ENCODE data around the gene ACADS. TPM values are rescaled to one million over a fixed set of nuclear protein-coding genes. Genes with fewer than 3 reads are reported as not detected.

ACADS gene
- total RNA-seq, 1 donor from 2014 or later: 113 TPM

DNA sequence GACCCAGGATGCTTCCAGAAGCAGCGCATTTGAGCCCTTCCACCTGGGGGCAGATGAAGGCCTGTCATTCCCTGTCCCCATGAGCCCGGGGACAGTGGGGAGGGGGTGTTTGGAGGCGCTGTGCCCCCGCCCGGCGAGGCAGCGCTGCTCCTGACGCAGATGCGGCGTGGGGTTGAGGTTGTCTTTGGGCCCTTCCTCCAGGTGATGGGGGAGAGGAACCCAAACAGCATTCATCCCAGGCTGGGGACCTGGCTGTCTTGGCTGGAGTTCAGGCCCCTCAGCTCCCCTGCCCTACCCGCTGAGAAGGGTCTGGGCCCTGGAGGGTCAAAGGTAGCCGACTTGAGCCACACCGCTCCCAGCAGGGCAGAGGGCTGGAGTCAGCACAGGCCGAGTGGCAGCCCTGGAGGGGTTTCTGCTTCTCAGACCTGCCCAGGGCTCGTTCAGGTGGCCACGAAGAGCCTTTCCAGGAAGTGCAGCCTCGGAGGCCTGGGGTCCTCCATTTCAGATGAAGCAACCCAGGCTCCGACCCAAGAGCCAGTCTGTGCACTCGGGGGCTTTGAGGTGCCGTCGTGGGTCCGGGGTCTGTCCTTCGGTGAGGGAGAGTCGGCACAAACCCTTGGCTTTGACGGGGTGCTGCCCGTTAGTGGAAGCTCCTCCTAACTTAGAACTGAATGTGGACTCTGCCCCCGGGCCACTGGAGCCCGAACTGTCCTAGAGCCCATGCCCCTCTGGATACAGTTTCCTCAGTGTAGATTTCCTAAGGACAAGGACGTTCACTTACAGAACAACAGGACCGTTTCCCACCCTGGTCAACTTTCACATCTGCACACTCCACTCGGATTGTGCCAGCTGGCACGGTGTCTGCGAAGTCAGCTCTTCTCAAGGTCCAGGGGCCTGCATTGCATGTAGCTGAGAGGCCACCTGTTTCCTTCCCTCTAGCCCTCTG lies 16.1 kb downstream of the ACADS start:
- ATAC-seq (ENCODE audit: poor library complexity) (peak; percentile 57), DNase-seq (peak; percentile 62)
- intact Hi-C loops (cut with DNase I): no loop called here

DNA sequence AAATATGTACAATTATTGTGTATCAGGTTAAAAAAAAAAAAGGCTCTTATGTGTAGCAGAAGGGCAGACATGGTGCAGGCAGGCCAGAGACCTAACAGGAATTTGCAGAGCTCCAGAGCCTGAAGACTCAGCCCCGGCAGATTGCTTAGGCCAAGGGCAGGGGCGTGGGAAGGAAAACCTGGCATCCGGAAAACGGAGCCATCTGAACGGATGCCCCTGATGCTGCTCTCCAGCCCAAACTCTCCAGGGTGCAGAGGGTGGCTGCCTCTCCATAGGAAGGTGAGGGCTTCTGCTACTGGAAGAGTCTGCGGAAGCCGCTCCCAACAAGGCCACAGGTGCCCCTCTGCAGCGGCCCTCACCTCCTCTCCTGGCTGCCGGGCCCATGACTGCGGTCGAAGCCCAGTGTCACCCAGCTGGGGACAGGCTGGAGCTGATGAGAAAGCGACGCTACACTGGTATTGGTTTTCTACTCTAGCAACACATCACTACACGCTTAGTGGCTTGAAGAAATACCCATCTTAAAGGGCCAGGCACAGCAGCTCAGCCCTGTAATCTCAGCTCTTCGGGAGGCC lies 19.4 kb downstream of the ACADS start:
- intact Hi-C loops (cut with DNase I): no loop called here
- no peak for DNase-seq
- ATAC-seq (ENCODE audit: poor library complexity): no peak

DNA sequence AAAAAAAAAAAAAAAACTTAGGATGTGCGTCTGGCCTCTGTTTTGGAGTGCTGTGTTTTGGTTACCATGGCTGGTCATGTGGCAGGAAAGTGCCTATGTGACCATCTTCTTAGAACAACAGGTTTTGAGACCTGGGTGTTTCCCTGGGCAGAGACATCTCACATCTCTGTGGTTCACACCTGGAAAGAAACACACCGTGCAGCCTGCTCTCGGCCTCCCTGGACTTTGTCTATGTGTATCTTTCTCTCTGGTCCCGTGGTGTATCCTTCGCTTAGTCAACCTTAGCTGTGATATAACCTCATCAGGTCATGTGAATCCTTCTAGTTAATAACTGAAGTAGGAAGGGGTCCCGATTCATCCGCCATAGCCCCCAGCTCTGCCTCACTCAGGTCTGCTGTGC lies 22.6 kb downstream of the ACADS start:
- DNase-seq: no peak
- intact Hi-C loops (cut with DNase I): no loop called here
- no peak for ATAC-seq (ENCODE audit: poor library complexity)

GRCh38 chr12:120749256-120749655 lies 23.6 kb downstream of the ACADS start:
- ATAC-seq (ENCODE audit: poor library complexity): no peak
- DNase-seq: no peak
- intact Hi-C loops (cut with DNase I): no loop called here

- DNase-seq: no peak
- no peak for ATAC-seq (ENCODE audit: poor library complexity)
- intact Hi-C loops (cut with DNase I): no loop called here
Measured at GRCh38 chr12:120750806-120751205, 25.2 kb downstream of the ACADS start.

DNA sequence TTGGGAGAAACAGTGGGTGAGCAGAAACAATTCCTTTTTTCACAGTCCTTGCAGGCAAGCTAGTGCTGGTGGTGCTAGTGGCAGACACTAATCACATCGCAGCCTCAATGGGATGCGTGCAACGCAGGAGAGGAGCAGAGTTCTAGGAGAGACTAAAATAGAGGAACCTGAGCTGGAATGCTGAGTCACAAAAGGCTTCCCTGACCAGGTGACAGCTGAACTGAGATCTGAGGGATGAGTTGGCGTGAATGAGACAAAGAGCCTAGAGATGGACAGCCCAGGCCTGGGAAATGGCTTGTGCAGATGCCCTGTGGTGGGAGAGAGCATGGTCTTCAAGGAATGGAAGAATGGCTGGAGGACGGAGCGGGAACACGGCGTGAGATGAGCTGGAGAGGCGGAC lies 25.8 kb downstream of the ACADS start:
- intact Hi-C loops (cut with DNase I): no loop called here
- DNase-seq: no peak
- ATAC-seq (ENCODE audit: poor library complexity): no peak

GRCh38 chr12:120754792-120755191 lies 29.2 kb downstream of the ACADS start:
- no peak for ATAC-seq (ENCODE audit: poor library complexity)
- intact Hi-C loops (cut with DNase I): no loop called here
- no peak for DNase-seq

GRCh38 chr12:120755269-120755668 lies 29.6 kb downstream of the ACADS start:
- ATAC-seq (ENCODE audit: poor library complexity): no peak
- intact Hi-C loops (cut with DNase I): no loop called here
- DNase-seq: no peak

GRCh38 chr12:120757226-120757742 lies 31.7 kb downstream of the ACADS start:
- intact Hi-C loops (cut with DNase I): no loop called here
- DNase-seq (no peak), ATAC-seq (ENCODE audit: poor library complexity) (no peak)

DNA sequence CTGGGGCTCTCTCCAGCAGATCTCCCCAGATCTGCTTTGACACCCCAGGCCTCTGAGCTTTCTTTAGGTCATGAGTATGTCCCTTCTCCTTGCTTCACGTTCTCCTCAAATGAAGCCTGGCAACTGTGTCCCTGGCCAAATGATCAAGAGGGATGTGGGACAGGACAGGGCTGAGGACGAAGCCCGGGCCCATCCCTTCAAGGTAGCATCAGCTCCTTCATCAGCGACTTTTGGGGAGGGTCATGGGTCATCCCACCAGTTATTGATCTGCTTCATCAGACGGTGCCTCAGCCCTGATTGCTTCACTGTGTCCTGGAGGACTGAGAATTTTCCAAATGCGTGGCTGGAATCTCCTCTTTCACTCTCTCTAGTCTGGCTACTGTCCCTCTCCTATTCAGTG lies 32.3 kb downstream of the ACADS start:
- ATAC-seq (ENCODE audit: poor library complexity) (no peak), DNase-seq (no peak)
- intact Hi-C loops (cut with DNase I): no loop called here

- ATAC-seq (ENCODE audit: poor library complexity): no peak
- no peak for DNase-seq
- intact Hi-C loops (cut with DNase I): no loop called here
Measured at GRCh38 chr12:120758798-120759590, 33.4 kb downstream of the ACADS start.

- ATAC-seq (ENCODE audit: poor library complexity): no peak
- DNase-seq: no peak
- intact Hi-C loops (cut with DNase I): loop anchor here (10.0 kb wide), 1 partner anchor 145 kb away; the partner anchor contains the start of gene SPPL3
Measured at GRCh38 chr12:120759591-120760348, 34.1 kb downstream of the ACADS start.

DNA sequence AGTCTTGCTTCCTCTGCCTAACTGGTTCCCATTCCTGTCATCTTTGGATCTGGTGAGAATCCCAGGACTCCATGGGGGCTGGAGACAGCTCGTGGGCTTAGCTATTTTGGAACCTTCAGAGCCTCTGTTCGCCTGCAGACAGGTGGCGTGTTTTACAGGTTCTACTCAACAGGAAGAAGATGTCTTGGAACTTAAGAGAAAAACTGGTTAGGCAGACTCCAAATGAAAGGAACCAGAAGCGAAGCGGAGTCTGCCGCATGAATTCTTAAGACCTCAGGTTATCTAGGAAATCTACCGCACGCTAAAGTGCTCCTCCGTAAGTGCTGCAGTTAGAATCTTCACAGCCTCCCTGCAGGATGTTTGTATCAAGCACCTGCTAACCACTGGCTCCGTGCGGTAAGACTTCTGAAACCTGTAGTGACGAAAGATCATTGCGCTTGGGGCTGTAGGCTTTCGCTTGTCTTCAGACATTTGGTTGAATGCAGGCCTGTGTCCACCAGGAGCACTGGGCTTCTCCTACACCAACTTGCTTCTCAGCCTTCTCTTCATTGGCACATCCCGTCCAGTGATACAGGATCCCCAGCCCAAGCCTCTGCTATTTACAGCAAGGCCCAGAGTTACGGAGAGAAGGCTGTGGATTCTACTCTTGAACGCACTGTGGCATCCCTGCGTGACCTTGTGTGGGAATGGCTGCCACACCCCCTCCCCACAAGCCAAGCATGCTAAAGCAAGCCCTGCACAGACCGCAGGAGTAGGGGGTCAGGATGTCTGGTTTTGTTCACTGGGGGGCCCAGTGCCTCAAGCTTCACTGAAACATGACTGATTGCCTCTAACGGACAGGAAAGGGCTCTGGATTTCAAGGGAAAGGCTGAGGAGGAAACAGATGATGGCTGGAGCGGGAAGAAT lies 35.0 kb downstream of the ACADS start:
- ATAC-seq (ENCODE audit: poor library complexity): no peak
- no peak for DNase-seq
- intact Hi-C loops (cut with DNase I): loop anchor here (10.0 kb wide), 1 partner anchor 144 kb away; the partner anchor contains the start of gene SPPL3

- ATAC-seq (ENCODE audit: poor library complexity): peak; percentile 80
- DNase-seq: no peak
- intact Hi-C loops (cut with DNase I): loop anchor here (10.0 kb wide), 1 partner anchor 143 kb away; the partner anchor contains the start of gene SPPL3
Measured at GRCh38 chr12:120761519-120761934, 35.9 kb downstream of the ACADS start.

DNA sequence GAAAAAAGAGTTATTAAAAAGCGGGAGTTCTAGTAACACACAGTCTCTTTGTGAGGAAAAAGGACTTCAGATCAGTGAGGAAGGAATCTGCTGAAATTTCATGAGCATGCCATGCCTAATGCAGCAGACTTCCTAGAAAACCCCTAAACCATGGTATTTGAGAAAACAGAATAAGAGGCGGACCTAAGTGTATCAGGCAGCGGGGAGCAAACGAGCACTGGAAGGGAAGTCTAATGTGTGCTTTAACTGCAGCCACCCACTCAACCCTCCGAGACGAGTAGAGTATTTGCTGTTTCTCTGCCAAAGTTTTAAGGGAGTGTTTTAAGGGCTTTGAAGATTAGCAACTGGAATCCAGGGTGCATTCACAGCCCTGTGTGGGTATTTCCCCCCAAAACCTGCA lies 36.5 kb downstream of the ACADS start:
- ATAC-seq (ENCODE audit: poor library complexity) (peak; percentile 25), DNase-seq (no peak)
- intact Hi-C loops (cut with DNase I): loop anchor here (10.0 kb wide), 1 partner anchor 143 kb away; the partner anchor contains the start of gene SPPL3

DNA sequence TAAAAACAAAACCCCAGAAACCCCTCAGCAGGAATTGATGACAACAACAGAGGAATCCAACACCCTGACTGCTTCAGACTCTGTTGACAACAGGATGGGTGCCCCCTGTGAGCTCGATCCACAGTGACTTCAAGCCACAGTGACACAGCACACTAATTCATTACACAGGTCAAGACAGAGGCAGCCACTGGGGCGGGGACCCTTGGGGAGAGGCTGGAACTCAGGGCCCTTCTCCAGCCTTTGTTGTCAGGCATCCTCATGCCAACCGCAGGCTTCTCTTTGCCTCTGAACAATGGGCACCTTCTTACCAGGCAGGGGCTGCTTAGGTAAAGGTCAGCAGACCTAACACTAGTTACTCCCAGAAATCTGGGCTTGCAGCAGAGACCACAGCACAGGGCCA lies 37.6 kb downstream of the ACADS start:
- intact Hi-C loops (cut with DNase I): loop anchor here (10.0 kb wide), 1 partner anchor 142 kb away; the partner anchor contains the start of gene SPPL3
- ATAC-seq (ENCODE audit: poor library complexity): no peak
- no peak for DNase-seq

GRCh38 chr12:120764816-120765215 lies 39.2 kb downstream of the ACADS start:
- intact Hi-C loops (cut with DNase I): loop anchor here (10.0 kb wide), 1 partner anchor 140 kb away; the partner anchor contains the start of gene SPPL3
- ATAC-seq (ENCODE audit: poor library complexity): no peak
- no peak for DNase-seq
